Kasumi-1 (cell line): ENCODE results near the gene PRR3.
A peak's percentile ranks its signal among the peaks of the same experiment; 100 is the strongest.

Source experiments
- DNase-seq, 2 experiments: peaks; one replicate each; lab custom pipeline; 2025; lab: John Stamatoyannopoulos, UW

The PRR3 gene

GRCh38 chr6:30571762-30572082 is 14.6 kb downstream of the PRR3 start:
- DNase-seq: no peak

GRCh38 chr6:30572148-30572547 is 15.1 kb downstream of the PRR3 start:
- no peak for DNase-seq

GRCh38 chr6:30573113-30573512 is 16.0 kb downstream of the PRR3 start:
- DNase-seq: no peak

- DNase-seq: no peak
These were observed 21.0 kb downstream of the PRR3 start for GRCh38 chr6:30578051-30578450.

GRCh38 chr6:30583921-30584320 is 26.8 kb downstream of the PRR3 start:
- DNase-seq: no peak

GRCh38 chr6:30589754-30590358 is 32.8 kb downstream of the PRR3 start:
- no peak for DNase-seq

- no peak for DNase-seq
These were observed 33.4 kb downstream of the PRR3 start for GRCh38 chr6:30590509-30590908.

GRCh38 chr6:30591008-30591407 is 33.9 kb downstream of the PRR3 start:
- no peak for DNase-seq

- DNase-seq: no peak
These were observed 35.2 kb downstream of the PRR3 start for GRCh38 chr6:30592287-30592686.

- DNase-seq: peak; percentile 47 to 62
These were observed 40.4 kb downstream of the PRR3 start for GRCh38 chr6:30597315-30598144.

- no peak for DNase-seq
These were observed 42.0 kb downstream of the PRR3 start for GRCh38 chr6:30598912-30599624.

- no peak for DNase-seq
These were observed 42.7 kb downstream of the PRR3 start for GRCh38 chr6:30599625-30600324.

GRCh38 chr6:30600451-30600961 is 43.4 kb downstream of the PRR3 start:
- DNase-seq: no peak

- no peak for DNase-seq
These were observed 44.3 kb downstream of the PRR3 start for GRCh38 chr6:30601436-30601814.

- no peak for DNase-seq
These were observed 44.9 kb downstream of the PRR3 start for GRCh38 chr6:30601815-30602641.

- DNase-seq: no peak
These were observed 46.9 kb downstream of the PRR3 start for GRCh38 chr6:30603961-30604360.

- no peak for DNase-seq
These were observed 53.0 kb downstream of the PRR3 start for GRCh38 chr6:30610065-30610464.

- no peak for DNase-seq
These were observed 54.2 kb downstream of the PRR3 start for GRCh38 chr6:30611150-30611855.

GRCh38 chr6:30611856-30612194 is 54.7 kb downstream of the PRR3 start:
- DNase-seq: no peak

GRCh38 chr6:30612213-30612612 is 55.1 kb downstream of the PRR3 start:
- DNase-seq: peak; percentile 44 to 54

GRCh38 chr6:30612687-30613248 is 55.7 kb downstream of the PRR3 start:
- DNase-seq: no peak
